IPS-20b (cell line): ENCODE results near the gene ZP2.
"Not testable (repeated sequence)": the region's sequence is repeated elsewhere in the genome, so short reads cannot be mapped to it uniquely, and the experiment has no call there.

Experiments
- H3K27ac ChIP-seq: one replicate; pipeline ENCODE4 v1.5.1; 2013; ENCODE audit warnings: low read length
- H3K27me3 ChIP-seq: 2 replicates; pipeline ENCODE4 v1.6.1; 2013; ENCODE audit warnings: mild to moderate bottlenecking, low read length, inconsistent platforms; ENCODE audit not compliant: insufficient read depth
- H3K36me3 ChIP-seq: 2 replicates; pipeline ENCODE4 v1.6.1; 2013; ENCODE audit warnings: low read depth, mild to moderate bottlenecking, inconsistent platforms, low read length, moderate library complexity; ENCODE audit not compliant: insufficient read depth
- H3K4me1 ChIP-seq: 2 replicates; pipeline ENCODE4 v1.6.1; 2013; ENCODE audit warnings: mild to moderate bottlenecking, control low read depth, inconsistent platforms, low read length, moderate library complexity; ENCODE audit not compliant: insufficient read depth
- H3K4me3 ChIP-seq: 2 replicates; pipeline ENCODE4 v1.5.1; 2013; ENCODE audit warnings: mild to moderate bottlenecking, low read length, inconsistent platforms
- H3K9ac ChIP-seq: 2 replicates; pipeline ENCODE4 v1.6.1; 2013; ENCODE audit warnings: low read depth, mild to moderate bottlenecking, inconsistent platforms, low read length, moderate library complexity
- H3K9me3 ChIP-seq: 2 replicates; pipeline ENCODE4 v1.6.1; 2013; ENCODE audit warnings: mild to moderate bottlenecking, low read depth, low read length, inconsistent platforms; ENCODE audit not compliant: insufficient read depth

Gene ZP2

GRCh38 chr16:21189311-21189710 is 22.1 kb downstream of the ZP2 start:
- Histone ChIP-seq H3K4me1 (no peaks in the 10 kb centered on the region), H3K27ac (no peak overlapping the region), H3K27me3 (no peaks in the 10 kb centered on the region), H3K4me3 (no peak overlapping the region), H3K9me3 (no peaks in the 10 kb centered on the region), H3K9ac (no peak overlapping the region), H3K36me3 (no peaks in the 10 kb centered on the region)

- no peak overlapping the region for H3K4me3 ChIP-seq
- no peak overlapping the region for H3K9ac ChIP-seq
- H3K27me3 ChIP-seq, result no peaks in the 10 kb centered on the region
- no peak overlapping the region for H3K27ac ChIP-seq
- H3K4me1 ChIP-seq, result no peaks in the 10 kb centered on the region
- peaks cover 15% of the 10 kb centered on the region for H3K36me3 ChIP-seq
- peaks cover 15% of the 10 kb centered on the region for H3K9me3 ChIP-seq
Observed at GRCh38 chr16:21186326-21186691, 25.1 kb downstream of the ZP2 start.

GRCh38 chr16:21185659-21186325 is 25.6 kb downstream of the ZP2 start:
- H3K27ac ChIP-seq, result no peak overlapping the region
- no peak overlapping the region for H3K4me3 ChIP-seq
- H3K4me1 ChIP-seq, result no peaks in the 10 kb centered on the region
- no peak overlapping the region for H3K9ac ChIP-seq
- H3K9me3 ChIP-seq, result peaks cover 18% of the 10 kb centered on the region
- peaks cover 20% of the 10 kb centered on the region for H3K36me3 ChIP-seq
- H3K27me3 ChIP-seq, result no peaks in the 10 kb centered on the region

GRCh38 chr16:21184834-21185233 is 26.5 kb downstream of the ZP2 start:
- no peak overlapping the region for H3K27ac ChIP-seq
- peaks cover 29% of the 10 kb centered on the region for H3K36me3 ChIP-seq
- H3K27me3 ChIP-seq, result no peaks in the 10 kb centered on the region
- H3K4me1 ChIP-seq, result no peaks in the 10 kb centered on the region
- peaks cover 18% of the 10 kb centered on the region for H3K9me3 ChIP-seq
- no peak overlapping the region for H3K9ac ChIP-seq
- H3K4me3 ChIP-seq, result no peak overlapping the region

GRCh38 chr16:21183995-21184394 is 27.4 kb downstream of the ZP2 start:
- no peaks in the 10 kb centered on the region for H3K4me1 ChIP-seq
- no peak overlapping the region for H3K4me3 ChIP-seq
- peaks cover 37% of the 10 kb centered on the region for H3K36me3 ChIP-seq
- no peak overlapping the region for H3K27ac ChIP-seq
- no peak overlapping the region for H3K9ac ChIP-seq
- H3K9me3 ChIP-seq, result peaks cover 18% of the 10 kb centered on the region
- H3K27me3 ChIP-seq, result no peaks in the 10 kb centered on the region

GRCh38 chr16:21179983-21180365 is 31.4 kb downstream of the ZP2 start:
- no peak overlapping the region for H3K9ac ChIP-seq
- H3K27ac ChIP-seq, result no peak overlapping the region
- H3K36me3 ChIP-seq, result peaks cover 74% of the 10 kb centered on the region
- H3K4me1 ChIP-seq, result no peaks in the 10 kb centered on the region
- H3K4me3 ChIP-seq, result no peak overlapping the region
- no peaks in the 10 kb centered on the region for H3K27me3 ChIP-seq
- H3K9me3 ChIP-seq, result peaks cover 18% of the 10 kb centered on the region

GRCh38 chr16:21179126-21179982 is 32.0 kb downstream of the ZP2 start:
- H3K4me3 ChIP-seq, result no peak overlapping the region
- peaks cover 18% of the 10 kb centered on the region for H3K9me3 ChIP-seq
- H3K27ac ChIP-seq, result no peak overlapping the region
- H3K9ac ChIP-seq, result no peak overlapping the region
- H3K4me1 ChIP-seq, result no peaks in the 10 kb centered on the region
- peaks cover 80% of the 10 kb centered on the region for H3K36me3 ChIP-seq
- H3K27me3 ChIP-seq, result no peaks in the 10 kb centered on the region

- Histone ChIP-seq H3K9ac (no peak overlapping the region), H3K4me1 (no peaks in the 10 kb centered on the region), H3K27ac (no peak overlapping the region), H3K9me3 (no peaks in the 10 kb centered on the region), H3K4me3 (no peak overlapping the region), H3K36me3 (peaks cover 96% of the 10 kb centered on the region), H3K27me3 (no peaks in the 10 kb centered on the region)
Observed at GRCh38 chr16:21175397-21175796, 36.0 kb downstream of the ZP2 start.

- Histone ChIP-seq H3K9me3 (no peaks in the 10 kb centered on the region), H3K36me3 (peaks cover 81% of the 10 kb centered on the region), H3K27me3 (no peaks in the 10 kb centered on the region), H3K27ac (no peak overlapping the region), H3K4me3 (no peak overlapping the region), H3K4me1 (no peaks in the 10 kb centered on the region), H3K9ac (no peak overlapping the region)
Observed at GRCh38 chr16:21172650-21173049, 38.7 kb downstream of the ZP2 start.

- peaks cover 77% of the 10 kb centered on the region for H3K36me3 ChIP-seq
- H3K27me3 ChIP-seq, H3K9me3 ChIP-seq, H3K4me3 ChIP-seq, H3K27ac ChIP-seq, H3K4me1 ChIP-seq, H3K9ac ChIP-seq: not testable (repeated sequence)
Observed at GRCh38 chr16:21170116-21170515, 41.3 kb downstream of the ZP2 start.

GRCh38 chr16:21169249-21169981 is 42.0 kb downstream of the ZP2 start:
- no peaks in the 10 kb centered on the region for H3K4me1 ChIP-seq
- H3K36me3 ChIP-seq, result peaks cover 76% of the 10 kb centered on the region

More at GRCh38 chr16:21169249-21169981, 42.0 kb downstream of the ZP2 start:
- no peak overlapping the region for H3K9ac ChIP-seq
- H3K27me3 ChIP-seq, result no peaks in the 10 kb centered on the region
- no peak overlapping the region for H3K27ac ChIP-seq
- H3K9me3 ChIP-seq, result no peaks in the 10 kb centered on the region
- no peak overlapping the region for H3K4me3 ChIP-seq
